ENCODE results near the gene SLC9B2. TPM values are rescaled to one million over a fixed set of nuclear protein-coding genes. Genes with fewer than 3 reads are reported as not detected.

SLC9B2 gene
- total and polyA plus RNA-seq, 10 of the 15 experiments (the other 5 are each of a cell fraction or from before 2014, with no cell fraction given): 8.9 to 32.5 (median 25.3) TPM

DNA sequence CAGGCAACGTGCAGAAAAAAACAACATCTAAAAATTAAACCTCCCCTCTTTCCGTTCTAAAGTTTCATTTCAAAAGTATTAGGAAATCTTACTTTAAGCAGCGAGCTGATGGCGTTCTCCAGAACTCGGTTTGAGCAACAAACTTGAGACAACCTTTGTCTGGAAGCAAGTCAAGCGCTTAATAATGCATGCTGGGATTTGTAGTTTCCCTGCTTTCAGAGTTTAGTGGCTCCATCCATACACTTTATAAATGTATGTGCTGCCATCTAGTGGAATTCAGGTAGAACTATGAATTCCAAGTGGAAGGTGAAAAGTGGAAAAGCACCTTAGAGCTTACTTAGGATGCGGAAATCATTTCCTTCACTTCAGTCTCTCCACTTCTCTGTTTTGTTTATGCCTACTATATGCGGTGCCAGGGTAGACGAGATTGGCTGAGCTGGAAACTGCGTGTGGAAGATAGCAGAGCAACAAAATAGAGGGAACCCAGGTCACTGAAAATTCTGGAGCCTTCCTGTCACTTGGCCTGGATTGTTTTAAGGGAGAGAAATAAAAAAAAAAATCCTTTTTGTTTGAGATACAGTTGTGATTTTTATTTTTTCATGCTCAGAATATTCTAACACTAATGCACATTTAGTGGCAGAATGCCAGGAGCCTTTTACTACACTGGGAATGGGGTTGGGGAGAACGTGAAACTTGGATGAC is 23.3 kb upstream of the SLC9B2 start, which contains the start of gene BDH2 (continued):
- TF ChIP-seq, protein P1, sequence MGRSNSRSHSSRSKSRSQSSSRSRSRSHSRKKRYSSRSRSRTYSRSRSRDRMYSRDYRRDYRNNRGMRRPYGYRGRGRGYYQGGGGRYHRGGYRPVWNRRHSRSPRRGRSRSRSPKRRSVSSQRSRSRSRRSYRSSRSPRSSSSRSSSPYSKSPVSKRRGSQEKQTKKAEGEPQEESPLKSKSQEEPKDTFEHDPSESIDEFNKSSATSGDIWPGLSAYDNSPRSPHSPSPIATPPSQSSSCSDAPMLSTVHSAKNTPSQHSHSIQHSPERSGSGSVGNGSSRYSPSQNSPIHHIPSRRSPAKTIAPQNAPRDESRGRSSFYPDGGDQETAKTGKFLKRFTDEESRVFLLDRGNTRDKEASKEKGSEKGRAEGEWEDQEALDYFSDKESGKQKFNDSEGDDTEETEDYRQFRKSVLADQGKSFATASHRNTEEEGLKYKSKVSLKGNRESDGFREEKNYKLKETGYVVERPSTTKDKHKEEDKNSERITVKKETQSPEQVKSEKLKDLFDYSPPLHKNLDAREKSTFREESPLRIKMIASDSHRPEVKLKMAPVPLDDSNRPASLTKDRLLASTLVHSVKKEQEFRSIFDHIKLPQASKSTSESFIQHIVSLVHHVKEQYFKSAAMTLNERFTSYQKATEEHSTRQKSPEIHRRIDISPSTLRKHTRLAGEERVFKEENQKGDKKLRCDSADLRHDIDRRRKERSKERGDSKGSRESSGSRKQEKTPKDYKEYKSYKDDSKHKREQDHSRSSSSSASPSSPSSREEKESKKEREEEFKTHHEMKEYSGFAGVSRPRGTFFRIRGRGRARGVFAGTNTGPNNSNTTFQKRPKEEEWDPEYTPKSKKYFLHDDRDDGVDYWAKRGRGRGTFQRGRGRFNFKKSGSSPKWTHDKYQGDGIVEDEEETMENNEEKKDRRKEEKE (IDR thresholded peaks at IDR 0.05): no peak
- TF ChIP-seq MXI1 (IDR thresholded peaks at IDR 0.05; ENCODE audit: low read depth, low read length) (no peak), POLR2AphosphoS5 (IDR thresholded peaks at IDR 0.05; ENCODE audit: low read length) (0 out of 2 replicates have a peak, but pooled peaks have one; percentile 37), PAX8 (IDR thresholded peaks at IDR 0.05) (no peak), TAF1 (IDR thresholded peaks at IDR 0.05; ENCODE audit: borderline replicate concordance, low read depth, low read length) (no peak), ETV6 (conservative IDR thresholded peaks at IDR 0.05 in 1 of 2, IDR thresholded peaks at IDR 0.05 in 1 of 2; ENCODE audit: borderline replicate concordance in 1 of 2, low read depth in 1 of 2) (no peak), EED (IDR thresholded peaks at IDR 0.05; ENCODE audit: low read depth) (no peak), IKZF1 (conservative IDR thresholded peaks at IDR 0.05) (peak; percentile 68; the same call in 1 of the 2 replicates), LARP7 (IDR thresholded peaks at IDR 0.05) (no peak), CHD2 (IDR thresholded peaks at IDR 0.05; ENCODE audit: borderline replicate concordance, low read depth, low read length) (no peak), FOXM1 (IDR thresholded peaks at IDR 0.05; ENCODE audit: low read depth, low read length) (no peak)
- TF ChIP-seq, protein P2, sequence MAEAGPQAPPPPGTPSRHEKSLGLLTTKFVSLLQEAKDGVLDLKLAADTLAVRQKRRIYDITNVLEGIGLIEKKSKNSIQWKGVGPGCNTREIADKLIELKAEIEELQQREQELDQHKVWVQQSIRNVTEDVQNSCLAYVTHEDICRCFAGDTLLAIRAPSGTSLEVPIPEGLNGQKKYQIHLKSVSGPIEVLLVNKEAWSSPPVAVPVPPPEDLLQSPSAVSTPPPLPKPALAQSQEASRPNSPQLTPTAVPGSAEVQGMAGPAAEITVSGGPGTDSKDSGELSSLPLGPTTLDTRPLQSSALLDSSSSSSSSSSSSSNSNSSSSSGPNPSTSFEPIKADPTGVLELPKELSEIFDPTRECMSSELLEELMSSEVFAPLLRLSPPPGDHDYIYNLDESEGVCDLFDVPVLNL (IDR thresholded peaks at IDR 0.05; ENCODE audit: low read depth, low read length): no peak
